Non-pigmented ciliary epithelial cell (primary cell): ENCODE measurements around the gene NKG7.

Experiments
- DNase-seq: peaks from one replicate; pipeline ENCODE4 v3.0.0-alpha.2; 2010; ENCODE audit warnings: low read depth

The NKG7 gene

DNA sequence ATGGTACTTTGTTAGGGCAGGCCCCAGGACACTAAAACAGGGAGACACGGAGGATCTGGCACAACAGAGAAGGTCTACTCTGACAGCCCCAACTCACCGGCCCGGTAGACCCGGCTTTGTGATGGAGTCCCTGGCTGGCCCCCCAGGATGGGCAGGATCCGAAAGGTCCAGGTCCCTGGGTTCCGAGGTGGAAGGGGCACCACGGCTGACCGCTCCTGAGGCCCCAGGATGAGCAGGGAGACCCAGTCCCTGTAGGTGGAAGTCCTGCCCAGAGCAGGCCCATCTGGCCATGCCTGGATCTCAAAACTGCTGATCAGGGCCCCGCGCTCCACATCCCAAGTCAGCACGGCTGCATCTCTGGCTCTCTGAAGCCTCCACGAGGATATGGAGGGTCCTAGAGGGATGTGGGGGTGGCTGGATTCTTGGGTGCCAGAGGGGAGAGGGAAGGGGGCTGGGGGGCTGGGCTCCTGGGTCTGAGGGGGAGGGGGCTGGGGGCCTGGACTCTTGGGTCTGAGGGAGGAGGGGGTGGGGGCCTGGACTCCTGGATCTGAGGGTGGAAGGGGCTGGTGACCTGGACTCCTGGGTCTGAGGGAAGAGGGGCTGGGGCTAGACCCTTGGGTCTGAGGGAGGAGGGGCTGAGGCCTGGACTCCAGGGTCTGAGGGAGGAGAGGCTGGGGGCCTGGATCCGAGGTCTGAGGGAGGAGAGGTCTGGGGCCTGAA is 35.2 kb downstream of the NKG7 start:
- no peak for DNase-seq

DNA sequence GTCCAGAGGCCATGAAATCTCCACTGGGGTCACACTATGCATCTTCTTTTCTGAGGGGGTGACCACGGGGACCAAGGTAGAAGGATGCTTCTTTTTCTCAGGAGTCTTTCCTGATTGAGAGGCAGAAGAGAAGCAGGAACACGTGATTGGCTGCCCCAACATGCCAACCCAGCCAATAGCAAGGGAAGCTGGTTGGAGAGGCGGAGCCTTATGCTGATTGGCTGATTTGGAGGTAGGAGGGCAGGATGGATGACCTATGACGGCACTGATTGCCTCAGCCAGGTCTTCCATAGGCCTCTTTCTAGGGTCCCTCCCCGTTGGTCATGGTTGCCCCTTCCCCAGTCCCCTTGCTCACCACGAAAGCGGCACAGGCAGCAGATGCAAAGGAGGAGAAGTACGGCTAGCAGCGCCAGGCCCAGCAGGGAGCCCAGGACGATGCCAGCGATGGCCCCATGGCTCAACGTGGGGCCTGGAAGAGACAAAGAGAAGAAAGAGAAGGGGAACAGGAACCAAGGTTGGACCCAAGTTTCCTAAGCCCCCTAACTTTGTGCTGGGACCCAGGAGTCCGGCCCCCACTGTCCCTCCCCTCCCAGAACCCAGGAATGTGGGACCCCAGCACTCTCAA is 38.5 kb downstream of the NKG7 start:
- DNase-seq = no peak

- DNase-seq = no peak
These were observed 40.7 kb downstream of the NKG7 start for GRCh38 chr19:51331716-51332115.

DNA sequence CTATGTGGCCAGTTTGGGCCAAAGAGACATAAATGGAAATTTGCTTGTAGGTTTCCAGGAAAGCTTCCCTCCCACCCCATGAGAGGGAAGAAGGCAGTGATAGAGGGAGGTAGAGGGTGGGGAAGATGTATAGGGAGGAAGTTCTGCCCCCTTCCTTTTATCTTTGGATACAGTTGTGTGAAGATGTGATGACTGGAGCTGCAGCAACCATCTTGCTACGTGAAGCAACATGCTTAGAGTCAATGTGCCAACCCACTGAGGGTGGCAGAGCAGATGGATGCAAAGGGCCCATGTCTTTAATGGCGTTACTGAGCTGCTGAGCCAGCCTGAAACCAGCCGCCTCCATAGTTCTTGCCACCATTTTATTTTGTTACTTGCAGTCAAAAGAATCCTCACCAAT is 41.3 kb downstream of the NKG7 start:
- DNase-seq = no peak

DNA sequence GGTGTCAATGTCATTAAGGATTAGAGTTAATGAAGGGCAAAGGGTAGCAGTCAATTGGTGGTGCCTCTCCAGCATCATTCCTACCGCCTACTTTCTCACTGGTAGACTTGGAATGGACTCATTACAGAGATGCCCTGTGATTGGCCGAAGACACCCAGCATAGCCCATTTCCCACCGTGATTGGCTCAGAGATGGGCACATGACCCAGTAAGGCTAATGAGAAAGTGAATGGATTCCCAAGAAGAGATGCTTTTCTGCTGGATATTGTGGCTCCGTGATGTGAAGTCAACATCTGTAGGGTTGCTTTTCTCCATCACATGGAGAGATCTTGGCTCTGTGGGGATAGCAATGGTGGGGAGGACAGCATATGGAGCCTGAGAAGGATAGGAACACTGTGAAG is 42.1 kb downstream of the NKG7 start:
- DNase-seq = no peak

DNA sequence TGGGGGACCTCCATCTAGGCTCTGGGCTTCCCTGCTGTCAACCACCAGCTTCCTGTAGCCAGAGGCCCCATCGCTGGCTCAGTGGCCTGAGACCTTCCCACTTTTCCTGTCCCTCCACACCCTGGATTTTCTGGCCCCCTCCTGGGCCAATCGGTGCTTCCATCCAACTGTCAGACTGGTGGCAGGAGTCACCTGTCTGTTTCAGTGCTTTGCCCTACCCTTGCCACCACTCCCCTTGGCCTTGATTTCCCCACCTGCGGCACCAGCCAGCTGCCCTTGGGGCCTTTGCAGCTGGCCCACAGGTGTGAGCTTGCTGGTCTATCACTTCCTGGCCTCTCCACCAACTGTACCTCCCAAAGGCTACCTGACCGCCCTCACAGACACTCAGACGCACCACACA is 43.0 kb downstream of the NKG7 start:
- DNase-seq = no peak

GRCh38 chr19:51327066-51328001 is 45.1 kb downstream of the NKG7 start:
- no peak for DNase-seq

- no peak for DNase-seq
These were observed 46.0 kb downstream of the NKG7 start for GRCh38 chr19:51326216-51327065.

DNA sequence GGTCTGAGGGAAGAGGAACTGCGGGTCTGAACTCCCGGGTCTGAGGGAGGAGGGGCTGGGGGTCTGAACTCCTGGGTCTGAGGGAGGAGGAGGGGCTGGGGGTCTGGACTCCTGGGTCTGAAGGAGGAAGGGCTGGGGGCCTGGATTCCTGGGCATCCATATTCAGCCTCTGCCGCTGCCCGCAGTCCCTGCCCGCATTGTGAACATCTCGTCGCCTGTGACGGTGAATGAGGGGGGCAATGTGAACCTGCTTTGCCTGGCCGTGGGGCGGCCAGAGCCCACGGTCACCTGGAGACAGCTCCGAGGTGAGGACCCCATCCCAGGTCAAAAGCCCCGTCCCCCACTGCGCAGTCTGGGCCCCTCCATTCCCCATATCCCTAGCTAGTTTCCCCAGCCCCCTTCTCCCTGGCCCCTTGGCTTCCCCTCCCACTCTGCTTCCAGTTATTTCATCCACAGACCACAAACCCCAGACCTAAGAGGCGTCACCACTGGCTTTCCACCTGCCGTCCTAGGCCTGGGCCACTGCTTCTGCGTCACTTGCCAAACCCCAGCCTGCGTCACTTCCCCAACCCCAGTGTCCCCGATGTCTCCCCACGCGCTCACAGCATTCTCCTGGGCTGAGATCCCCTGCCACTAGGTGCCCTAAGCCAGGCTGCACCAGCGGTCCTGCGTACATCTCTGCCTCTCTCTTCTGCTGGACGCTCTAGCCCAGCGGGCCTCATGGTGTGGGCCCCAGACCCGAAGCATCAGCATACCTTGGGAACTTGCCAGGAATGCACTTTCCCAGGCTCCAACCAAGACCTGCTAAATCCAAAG is 47.1 kb downstream of the NKG7 start:
- DNase-seq = no peak

DNA sequence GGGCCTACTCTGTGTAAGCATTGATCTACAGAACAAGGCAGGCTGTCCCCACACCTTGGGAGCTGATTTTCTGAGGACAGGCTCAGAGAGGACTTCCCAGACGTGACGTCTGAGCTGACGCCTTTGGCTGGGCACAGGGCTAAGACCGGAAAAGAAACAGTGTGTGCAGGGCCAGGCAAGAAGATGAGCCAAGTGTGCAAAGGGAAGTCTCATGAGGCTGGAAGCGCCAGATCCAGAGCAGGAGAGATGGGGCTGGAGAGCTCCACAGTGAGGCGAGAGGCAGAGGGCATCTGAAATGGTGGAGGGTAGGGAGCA is 48.3 kb downstream of the NKG7 start:
- DNase-seq = no peak

DNA sequence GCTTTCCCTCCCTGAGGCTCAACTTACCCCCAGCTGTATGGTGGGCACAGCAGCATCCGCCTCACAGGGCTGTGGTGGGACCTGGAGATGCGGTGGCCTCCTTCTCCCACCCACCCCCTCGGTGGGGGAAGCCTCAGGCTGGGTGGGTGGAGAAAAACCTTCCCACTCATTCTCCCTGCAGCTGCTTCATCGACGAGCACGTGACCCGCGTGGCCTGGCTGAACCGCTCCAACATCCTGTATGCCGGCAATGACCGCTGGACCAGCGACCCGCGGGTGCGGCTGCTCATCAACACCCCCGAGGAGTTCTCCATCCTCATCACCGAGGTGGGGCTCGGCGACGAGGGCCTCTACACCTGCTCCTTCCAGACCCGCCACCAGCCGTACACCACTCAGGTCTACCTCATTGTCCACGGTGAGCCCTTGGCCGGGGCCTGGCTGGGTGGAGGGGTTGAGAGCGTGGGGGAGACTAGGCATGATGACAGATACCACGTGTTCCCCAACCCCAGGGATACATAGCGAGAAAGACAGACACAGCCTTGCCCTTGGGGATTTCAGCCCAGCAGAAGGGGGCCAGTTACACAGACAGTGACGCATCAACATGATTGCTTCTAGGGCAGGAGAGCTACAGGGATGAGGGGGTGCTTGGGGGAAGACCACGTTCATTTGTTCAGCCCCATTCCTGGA is 48.8 kb downstream of the NKG7 start:
- no peak for DNase-seq

DNA sequence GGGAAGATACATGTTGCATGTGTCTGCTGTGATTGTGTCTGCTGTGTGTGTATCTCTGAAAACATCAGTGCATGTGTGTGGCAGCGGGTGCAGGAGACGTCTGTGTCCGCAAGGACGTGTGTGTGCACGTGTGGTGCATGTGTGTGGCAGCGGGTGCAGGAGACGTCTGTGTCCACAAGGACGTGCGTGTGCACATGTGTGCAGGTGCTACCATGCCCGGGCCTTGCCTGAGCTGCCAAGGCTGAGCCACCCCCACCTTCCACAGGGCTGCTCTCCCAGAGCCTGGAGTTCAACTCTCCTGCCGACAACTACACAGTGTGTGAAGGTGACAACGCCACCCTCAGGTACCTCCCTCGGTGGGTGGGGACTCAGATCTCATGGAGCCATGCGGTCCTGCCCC is 50.7 kb downstream of the NKG7 start:
- DNase-seq = no peak
